Measurements from ENCODE around the gene HMCN2. TPM values are rescaled to one million over a fixed set of nuclear protein-coding genes. Genes with fewer than 3 reads are reported as not detected.

HMCN2 gene
- total RNA-seq, 4 donors from 2014 or later: 9.1 to 38.6 (median 12.5) TPM

GRCh38 chr9:130244548-130245165, 20.9 kb upstream of the HMCN2 start:
- TF ChIP-seq POLR2A (IDR thresholded peaks at IDR 0.05; ENCODE audit: low read depth) (no peak), CTCF (IDR thresholded peaks at IDR 0.05) (no peak), POLR2AphosphoS5 (IDR thresholded peaks at IDR 0.05) (no peak), EP300 (IDR thresholded peaks at IDR 0.05) (no peak)
- no peaks in the 10 kb centered on the region for H3K9me3 ChIP-seq
- no peak overlapping the region for H3K4me3 ChIP-seq
- WGBS: 98% methylated on average over 9 of the region's 13 CpGs
- DNase-seq (ENCODE audit: extremely low spot score): no peak
- H3K4me1 ChIP-seq: peaks cover 7 to 25% (median 22%) of the 10 kb centered on the region in 4 donors
- H3K36me3 ChIP-seq: no peaks in the 10 kb centered on the region
- intact Hi-C loops (cut with DNase I): loop anchor here (5.0 to 10.0 kb wide), 2 partner anchors 98 to 190 kb away; no protein-coding TSS in a partner anchor
- no peak overlapping the region for H3K27ac ChIP-seq (replicated peaks in 1 of 4)
- H3K27me3 ChIP-seq: no peaks in the 10 kb centered on the region

GRCh38 chr9:130245474-130245873, 20.1 kb upstream of the HMCN2 start:
- Histone ChIP-seq H3K36me3 (no peaks in the 10 kb centered on the region), H3K4me1 (peaks cover 7 to 18% (median 17%) of the 10 kb centered on the region in 4 donors), H3K4me3 (no peak overlapping the region), H3K9me3 (no peaks in the 10 kb centered on the region), H3K27me3 (no peaks in the 10 kb centered on the region), H3K27ac (replicated peaks in 1 of 4) (no peak overlapping the region)
- 92% methylated on average over 11 of the region's 11 CpGs for WGBS
- no peak for TF ChIP-seq POLR2A (IDR thresholded peaks at IDR 0.05; ENCODE audit: low read depth)
- TF ChIP-seq POLR2AphosphoS5 (IDR thresholded peaks at IDR 0.05): no peak
- no peak for TF ChIP-seq CTCF (IDR thresholded peaks at IDR 0.05)
- no peak for TF ChIP-seq EP300 (IDR thresholded peaks at IDR 0.05)
- intact Hi-C loops (cut with DNase I): loop anchor here (10.0 kb wide), 1 partner anchor 189 kb away; no protein-coding TSS in a partner anchor
- no peak for DNase-seq (ENCODE audit: extremely low spot score)

GRCh38 chr9:130246126-130246525, 19.4 kb upstream of the HMCN2 start:
- Histone ChIP-seq H3K27ac (replicated peaks in 1 of 4) (no peak overlapping the region), H3K4me1 (peaks cover 7 to 12% (median 11%) of the 10 kb centered on the region in 4 donors), H3K4me3 (no peak overlapping the region), H3K9me3 (no peaks in the 10 kb centered on the region), H3K36me3 (no peaks in the 10 kb centered on the region), H3K27me3 (no peaks in the 10 kb centered on the region)
- intact Hi-C loops (cut with DNase I): loop anchor here (10.0 kb wide), 1 partner anchor 189 kb away; no protein-coding TSS in a partner anchor
- no peak for TF ChIP-seq POLR2AphosphoS5 (IDR thresholded peaks at IDR 0.05)
- TF ChIP-seq EP300 (IDR thresholded peaks at IDR 0.05): no peak
- no peak for TF ChIP-seq POLR2A (IDR thresholded peaks at IDR 0.05; ENCODE audit: low read depth)
- no peak for TF ChIP-seq CTCF (IDR thresholded peaks at IDR 0.05)
- DNase-seq (ENCODE audit: extremely low spot score): no peak
- 90% methylated on average over 3 of the region's 3 CpGs for WGBS

GRCh38 chr9:130254747-130255630, 10.6 kb upstream of the HMCN2 start:
- WGBS: 85% methylated on average over 17 of the region's 23 CpGs

More at GRCh38 chr9:130254747-130255630, 10.6 kb upstream of the HMCN2 start:
- Histone ChIP-seq H3K27me3 (no peaks in the 10 kb centered on the region), H3K36me3 (no peaks in the 10 kb centered on the region), H3K9me3 (no peaks in the 10 kb centered on the region), H3K4me3 (no peak overlapping the region), H3K27ac (replicated peaks in 1 of 4) (no peak overlapping the region), H3K4me1 (peaks cover 0 to 4% (median 2%) of the 10 kb centered on the region in 4 donors)
- TF ChIP-seq CTCF (IDR thresholded peaks at IDR 0.05): no peak
- TF ChIP-seq POLR2A (IDR thresholded peaks at IDR 0.05; ENCODE audit: low read depth): no peak
- no peak for TF ChIP-seq POLR2AphosphoS5 (IDR thresholded peaks at IDR 0.05)
- no peak for TF ChIP-seq EP300 (IDR thresholded peaks at IDR 0.05)
- DNase-seq (ENCODE audit: extremely low spot score): no peak
- intact Hi-C loops (cut with DNase I): no loop called here

All from esophagus muscularis mucosa (tissue), 4 donors.